ENCODE data around the gene HBB.

GRCh38 chr11:5229796-5230195 is 2.9 kb upstream of the HBB start:
- TF ChIP-seq CTCF (IDR thresholded peaks at IDR 0.05; ENCODE audit: low read length) (no peak), EZH2phosphoT487 (IDR thresholded peaks at IDR 0.05; ENCODE audit: low read length) (no peak)

Data from MM.1S (cell line).